Stimulated activated CD4-positive, alpha-beta T cell treated with anti-CD3 and anti-CD28 coated beads, Interleukin-4, amount 100 ng/mL, for 48 hours (primary cell): ENCODE measurements around the gene KIF14.

ENCODE experiments used
- DNase-seq, 2 donors: peaks; one replicate each; pipeline ENCODE4 v3.0.0-alpha.2; 2020; ENCODE audit warnings: low read depth in 2 of 2

The KIF14 gene, protein sequence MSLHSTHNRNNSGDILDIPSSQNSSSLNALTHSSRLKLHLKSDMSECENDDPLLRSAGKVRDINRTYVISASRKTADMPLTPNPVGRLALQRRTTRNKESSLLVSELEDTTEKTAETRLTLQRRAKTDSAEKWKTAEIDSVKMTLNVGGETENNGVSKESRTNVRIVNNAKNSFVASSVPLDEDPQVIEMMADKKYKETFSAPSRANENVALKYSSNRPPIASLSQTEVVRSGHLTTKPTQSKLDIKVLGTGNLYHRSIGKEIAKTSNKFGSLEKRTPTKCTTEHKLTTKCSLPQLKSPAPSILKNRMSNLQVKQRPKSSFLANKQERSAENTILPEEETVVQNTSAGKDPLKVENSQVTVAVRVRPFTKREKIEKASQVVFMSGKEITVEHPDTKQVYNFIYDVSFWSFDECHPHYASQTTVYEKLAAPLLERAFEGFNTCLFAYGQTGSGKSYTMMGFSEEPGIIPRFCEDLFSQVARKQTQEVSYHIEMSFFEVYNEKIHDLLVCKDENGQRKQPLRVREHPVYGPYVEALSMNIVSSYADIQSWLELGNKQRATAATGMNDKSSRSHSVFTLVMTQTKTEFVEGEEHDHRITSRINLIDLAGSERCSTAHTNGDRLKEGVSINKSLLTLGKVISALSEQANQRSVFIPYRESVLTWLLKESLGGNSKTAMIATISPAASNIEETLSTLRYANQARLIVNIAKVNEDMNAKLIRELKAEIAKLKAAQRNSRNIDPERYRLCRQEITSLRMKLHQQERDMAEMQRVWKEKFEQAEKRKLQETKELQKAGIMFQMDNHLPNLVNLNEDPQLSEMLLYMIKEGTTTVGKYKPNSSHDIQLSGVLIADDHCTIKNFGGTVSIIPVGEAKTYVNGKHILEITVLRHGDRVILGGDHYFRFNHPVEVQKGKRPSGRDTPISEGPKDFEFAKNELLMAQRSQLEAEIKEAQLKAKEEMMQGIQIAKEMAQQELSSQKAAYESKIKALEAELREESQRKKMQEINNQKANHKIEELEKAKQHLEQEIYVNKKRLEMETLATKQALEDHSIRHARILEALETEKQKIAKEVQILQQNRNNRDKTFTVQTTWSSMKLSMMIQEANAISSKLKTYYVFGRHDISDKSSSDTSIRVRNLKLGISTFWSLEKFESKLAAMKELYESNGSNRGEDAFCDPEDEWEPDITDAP (N-terminal part only)

DNA sequence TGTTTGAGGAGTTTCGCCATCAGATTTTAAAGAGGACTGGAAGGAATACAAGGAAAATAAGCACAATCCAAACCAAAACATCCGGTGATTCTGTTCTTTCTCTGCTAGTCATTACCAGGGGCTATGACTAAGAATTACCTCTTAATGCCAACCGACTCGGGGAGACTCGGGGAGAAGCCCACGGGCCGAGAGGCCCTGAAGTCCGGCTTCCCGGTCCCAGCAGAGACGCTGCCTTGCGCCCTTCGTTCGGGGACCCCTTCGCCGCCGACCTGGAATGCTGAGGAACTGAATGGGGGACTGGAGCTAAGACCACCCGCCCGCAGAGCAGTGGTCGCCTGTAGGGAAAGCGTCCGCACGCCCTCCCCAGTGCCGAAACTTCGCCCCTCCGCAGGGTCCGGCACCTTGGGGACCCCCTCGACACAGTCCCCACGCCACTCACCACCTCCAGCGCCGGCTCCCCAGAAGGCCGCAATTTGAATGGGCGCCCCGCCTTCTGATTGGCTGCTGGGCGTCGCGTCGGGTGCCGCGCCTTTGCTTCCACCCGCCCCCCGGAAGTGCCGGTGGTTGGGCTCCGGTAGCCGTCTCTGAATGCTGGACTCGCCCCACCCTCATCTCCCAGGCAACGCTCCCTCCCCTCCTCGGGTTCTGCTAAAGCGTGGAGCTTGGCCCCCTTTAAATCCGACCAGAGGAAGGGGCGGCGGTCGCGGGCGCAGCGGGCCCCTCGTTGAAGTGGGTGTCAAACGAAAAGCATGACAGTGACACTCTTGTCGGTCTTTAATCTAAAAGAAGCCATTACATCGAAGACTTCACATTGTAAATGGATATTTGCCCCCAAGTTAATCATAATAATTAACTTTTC lies at the start of gene KIF14:
TSS of gene KIF14 (minus strand) at position 479 of the 859 bp plus-strand sequence. CDS start 2,028 bp downstream, outside the sequence.
- peak; percentile 84 to 92 for DNase-seq

DNA sequence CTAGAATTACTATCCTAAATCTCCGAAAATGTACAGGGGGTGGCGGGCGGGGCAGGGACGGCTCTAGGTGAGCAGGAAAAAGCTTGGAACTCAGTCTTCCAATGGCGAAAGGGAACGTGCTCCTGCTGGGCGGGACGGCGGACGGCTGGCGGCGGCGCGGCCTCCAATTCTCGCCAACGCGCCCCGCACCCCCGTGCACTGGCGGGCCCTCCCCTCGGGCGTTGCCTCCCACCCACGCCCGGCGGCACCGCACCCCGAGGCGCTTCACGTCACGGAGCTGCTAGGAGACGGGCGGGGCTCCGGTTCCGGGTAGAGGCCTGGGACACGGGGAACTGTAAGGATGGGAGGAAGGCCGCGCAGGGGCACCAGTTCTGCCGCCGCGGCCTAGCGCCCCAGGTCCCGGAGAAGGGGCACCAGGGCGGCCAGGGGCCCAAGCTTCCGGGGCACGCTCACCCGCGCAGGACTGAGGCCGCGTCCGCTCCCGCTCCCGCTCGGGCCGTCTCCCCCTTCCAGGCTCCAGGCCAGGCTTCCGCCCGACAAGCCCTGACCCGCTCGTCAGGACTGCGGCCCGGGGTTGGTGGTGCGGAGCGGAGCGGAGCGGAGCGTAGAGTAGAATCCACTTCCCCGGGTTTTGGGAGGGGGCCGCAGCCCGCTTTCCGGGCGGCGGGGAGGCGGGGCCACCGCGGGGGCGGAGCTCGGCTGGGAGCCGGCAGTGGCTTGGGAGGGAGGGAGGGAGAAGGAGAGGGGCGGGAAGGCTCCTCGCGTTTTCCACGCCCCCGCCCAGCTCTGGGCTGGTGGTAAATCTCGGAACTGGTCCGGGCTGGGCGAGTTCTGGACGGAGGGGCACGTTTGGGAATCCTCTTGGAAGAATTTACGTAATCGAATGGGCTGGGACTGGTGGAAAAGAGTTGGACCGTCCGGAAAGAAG lies 49.0 kb upstream of the KIF14 start, which contains the start of gene DDX59:
TSS of gene DDX59 (minus strand) at position 594 of the 928 bp plus-strand sequence. CDS start 3,167 bp downstream, outside the sequence.
- peak; percentile 90 to 94 for DNase-seq

DNA sequence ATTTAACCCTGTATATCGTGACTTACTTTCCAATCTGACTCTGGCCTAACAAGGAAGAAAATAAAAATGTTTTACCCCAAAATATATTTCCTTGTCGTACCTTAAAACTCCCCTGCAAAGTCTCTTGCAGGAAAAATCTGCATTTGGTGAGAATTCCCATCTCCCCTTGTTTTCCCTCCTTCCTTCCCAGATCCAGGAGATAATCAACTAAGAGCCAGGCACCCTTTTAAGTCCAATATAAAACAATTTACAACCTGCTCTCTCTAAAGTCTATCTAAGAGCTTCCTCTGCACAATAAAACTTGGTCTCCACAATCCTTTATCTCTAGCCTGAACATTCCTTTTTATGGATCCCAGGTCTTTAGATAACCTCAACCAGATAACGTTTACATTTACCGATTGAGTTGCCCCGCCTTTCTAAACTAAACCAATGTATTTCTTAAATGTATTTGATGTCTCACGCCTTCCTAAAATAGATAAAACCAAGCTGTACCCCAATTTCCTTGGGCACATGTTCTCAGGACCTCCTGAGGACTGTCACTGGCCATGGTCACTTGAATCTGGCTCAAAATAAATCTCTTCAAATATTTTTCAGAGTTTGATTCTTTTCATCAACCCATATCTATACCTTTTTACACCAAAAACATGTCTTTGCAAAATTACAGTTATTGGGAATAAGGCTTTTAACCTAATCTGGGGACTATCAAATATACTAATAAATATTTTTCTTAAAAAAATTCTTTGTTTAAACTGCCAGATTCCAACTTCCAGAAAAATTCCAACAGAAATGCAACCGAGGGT lies 48.2 kb upstream of the KIF14 start:
- no peak for DNase-seq

DNA sequence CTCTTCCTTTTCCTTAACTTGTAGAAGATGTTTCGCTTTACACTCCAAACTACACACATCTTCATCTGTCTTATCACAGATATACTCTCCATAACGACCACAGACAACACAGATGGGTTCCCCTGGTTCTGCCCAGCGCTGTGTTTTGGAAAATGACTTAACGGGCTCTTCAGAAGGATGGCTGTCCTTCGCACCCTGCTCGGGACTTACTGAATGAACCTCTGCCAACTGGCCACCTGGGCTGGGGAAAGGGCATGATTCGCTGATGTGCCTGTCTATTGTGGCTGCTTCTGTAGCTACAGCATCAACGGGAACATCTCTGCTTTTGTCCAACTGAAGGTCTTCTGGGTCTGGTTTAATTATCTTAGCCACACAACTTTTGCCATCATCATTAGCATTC lies 45.8 kb upstream of the KIF14 start:
- DNase-seq: no peak

DNA sequence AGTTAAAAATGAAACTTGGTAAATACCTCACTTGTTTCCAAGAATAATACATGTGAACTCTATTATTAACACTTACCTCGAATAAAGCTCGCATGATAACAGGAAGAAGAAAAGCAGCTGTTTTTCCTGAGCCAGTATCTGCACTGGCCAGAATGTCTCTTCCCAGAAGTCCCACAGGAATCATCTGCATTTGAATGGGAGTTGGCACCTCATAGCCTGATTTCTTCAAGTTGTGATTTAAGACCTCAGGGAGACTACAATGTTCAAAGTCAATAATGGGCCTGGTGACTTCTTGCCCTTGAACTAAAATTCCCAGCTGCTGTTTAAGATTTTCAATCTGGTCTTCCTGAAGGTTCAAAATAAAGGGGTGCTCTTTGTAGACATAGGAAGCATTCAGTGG lies 45.3 kb upstream of the KIF14 start:
- DNase-seq: no peak

DNA sequence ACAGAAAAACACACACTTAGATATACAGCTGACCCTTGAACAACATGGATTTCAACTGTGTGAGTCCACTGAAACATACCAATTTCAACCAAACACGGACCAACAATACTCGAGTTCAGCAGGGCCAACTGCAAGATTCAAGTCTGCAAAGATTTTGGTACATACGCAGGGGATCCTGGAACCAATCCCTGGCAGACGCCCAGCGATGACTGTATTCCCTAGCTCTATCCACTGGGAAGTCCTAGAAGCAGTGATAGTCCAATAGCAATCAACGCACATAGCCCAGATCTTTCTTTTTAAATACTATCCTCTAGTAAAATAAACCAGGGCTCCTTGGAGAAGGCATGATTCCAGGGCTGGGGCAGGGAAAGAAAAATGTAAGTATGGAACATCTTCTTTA lies 40.2 kb upstream of the KIF14 start:
- no peak for DNase-seq

DNA sequence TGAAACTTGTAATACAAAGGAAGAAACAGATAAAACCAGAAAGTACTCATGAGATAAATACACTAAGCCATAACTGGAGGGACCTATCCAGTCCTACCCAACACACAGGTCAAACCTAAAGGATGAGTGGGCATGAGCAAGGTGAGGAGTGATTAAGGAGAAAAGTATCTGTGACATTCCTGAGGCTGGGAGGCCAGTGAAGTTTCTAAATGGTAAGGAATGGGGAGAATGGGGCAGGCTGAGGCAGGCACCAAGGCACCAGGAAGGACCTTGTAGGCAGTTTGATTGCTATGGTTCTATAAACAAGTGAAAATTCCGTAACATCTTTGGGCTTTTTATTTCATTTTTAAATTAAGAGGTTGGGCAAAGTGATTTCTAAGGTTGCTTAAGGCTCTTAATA lies 38.7 kb upstream of the KIF14 start:
- DNase-seq: no peak

DNA sequence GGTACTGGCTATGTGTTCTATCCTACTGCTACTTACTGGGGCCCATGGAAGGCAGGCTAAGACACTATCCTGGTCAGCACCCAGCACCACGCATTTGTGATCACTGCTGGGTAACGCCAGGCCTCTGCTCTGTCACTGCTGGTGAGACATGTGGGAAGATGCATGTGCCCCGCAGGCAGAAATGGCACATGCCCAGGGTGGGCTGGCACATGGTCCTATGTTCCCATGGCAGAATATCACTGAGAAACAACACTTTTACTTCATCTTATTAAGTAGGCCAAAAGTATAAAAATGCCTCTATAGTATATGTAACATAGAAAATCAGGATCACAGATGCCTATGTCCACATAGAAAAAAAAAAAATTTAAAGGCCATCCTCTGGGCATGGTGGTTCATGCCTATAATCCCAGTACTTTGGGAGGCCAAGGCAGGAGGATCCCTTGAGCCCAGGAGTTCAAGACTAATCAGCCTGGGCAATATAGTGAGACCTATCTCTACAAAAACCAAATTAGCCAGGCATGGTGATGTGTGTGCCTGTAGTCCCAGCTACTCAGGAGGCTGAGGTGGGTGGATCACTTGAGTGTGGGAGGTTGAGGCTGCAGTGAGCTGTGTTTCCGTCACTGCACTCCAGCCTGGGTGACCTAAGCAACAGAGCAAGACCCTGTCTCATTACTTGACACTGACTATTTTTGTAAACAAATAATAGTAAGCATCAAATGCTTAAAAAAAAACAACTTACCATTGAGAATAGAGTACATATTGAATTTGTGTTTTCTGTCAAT lies 37.7 kb upstream of the KIF14 start:
- DNase-seq: no peak

DNA sequence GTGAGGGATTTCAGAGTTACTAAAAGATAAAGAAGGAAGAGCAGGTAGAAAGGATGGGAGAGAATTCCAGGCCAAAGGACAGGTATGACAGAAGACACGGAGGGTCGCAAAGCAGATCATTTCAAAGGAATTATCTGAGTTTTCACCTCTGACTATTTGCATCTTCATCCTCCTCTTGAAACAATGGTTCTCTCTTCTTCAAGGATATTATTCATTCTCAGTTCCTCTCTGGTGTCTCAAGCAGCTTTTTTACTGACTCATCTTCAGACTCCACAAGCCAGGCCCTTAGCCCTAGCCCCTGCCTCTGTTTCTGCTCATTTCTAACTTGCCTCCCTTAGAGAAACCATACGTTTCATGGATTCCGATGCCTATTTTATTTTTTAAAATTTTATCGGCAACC lies 34.1 kb upstream of the KIF14 start:
- DNase-seq: no peak

DNA sequence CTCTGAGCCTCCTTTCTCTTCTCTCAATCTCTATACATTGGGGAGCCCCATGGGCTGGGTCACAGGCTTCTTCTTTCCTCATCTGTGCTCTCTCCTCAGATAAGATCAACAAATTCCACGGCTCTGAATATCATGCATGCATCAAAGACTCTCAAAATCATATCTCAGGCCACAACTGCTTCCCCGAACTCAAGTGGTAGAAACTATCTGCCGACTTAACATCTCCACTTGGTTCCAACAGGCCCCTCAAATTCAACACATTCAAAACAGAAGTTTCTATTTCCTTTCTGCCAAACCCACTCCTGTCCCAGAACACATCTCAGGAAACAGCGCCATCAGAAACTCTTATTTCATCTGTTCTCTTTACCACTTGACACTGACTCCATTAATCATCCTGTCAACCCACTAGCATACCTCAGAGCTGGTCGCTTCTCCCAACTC lies 32.5 kb upstream of the KIF14 start:
- DNase-seq: no peak

DNA sequence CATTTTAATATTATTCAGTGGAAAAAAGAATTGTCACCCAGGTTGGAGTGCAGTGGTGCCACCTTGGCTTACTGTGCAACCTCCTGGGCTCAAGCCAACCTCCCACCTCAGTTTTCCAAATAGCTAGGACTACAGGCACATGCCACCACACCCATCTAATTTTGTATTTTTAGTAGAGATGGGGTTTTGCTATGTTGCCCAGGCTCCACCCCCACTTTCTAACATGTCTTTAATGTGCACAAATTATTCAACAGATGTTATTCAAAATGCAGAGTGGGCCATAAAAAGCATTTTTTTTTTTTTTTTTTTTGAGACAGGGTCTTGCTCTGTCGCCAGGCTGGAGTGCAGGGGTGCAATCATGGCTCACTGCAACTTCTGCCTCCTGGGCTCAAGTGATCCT lies 31.8 kb upstream of the KIF14 start:
- no peak for DNase-seq

DNA sequence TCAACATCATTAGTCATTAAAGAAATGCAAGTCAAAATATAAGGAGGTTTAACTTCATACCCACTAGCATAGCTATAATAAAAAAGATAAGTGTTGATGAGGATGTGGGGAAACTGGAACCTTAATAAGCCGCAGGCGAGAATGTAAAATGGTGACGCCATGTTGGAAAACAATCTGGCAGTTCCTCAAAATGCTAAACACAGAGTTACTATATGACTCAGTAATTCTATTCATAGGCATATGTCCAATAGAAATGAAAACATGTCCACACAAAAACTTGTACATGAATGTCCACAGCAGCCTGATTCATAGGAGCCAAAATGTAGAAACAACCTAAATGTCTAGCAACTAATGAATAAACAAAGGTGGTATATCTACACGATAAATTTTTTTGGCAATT lies 26.0 kb upstream of the KIF14 start:
- DNase-seq: no peak

DNA sequence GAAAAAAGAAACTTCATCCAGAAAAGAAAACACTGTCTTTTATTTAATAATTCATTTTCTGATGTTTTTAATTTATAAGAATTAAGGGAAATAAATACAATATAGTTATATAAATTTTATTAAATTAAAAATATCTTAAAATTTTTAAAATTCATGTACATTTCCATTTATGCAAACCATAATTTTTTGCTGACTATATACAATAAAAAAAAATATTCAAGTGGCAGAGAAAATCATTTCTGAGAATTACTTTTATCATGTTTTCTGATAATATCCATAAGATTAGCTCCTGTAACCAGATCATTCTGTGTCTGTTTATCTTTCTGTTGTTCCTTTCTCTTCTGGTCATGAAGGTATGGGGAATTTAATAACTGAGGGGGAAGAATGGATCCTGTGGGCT lies 23.5 kb upstream of the KIF14 start:
- DNase-seq: no peak

DNA sequence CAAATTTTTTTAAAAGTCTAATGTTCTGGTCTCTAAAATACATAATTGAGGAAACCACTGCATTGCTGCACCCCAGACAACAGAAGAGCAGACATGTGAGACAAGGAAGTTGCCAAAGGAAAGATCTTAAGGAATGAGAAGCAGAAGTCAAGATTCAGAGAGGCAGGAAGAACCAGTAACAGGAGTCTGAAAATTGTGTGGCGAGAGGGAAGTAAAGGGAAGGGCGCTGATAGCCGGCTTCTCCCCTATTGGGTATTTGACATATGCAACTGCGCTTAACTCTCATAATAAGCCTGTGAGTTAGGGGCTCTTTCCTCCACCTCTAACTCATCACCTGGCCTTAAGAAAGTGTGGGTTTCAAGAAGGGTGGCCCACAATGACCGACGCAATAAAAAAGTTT lies 21.9 kb upstream of the KIF14 start:
- DNase-seq: no peak

DNA sequence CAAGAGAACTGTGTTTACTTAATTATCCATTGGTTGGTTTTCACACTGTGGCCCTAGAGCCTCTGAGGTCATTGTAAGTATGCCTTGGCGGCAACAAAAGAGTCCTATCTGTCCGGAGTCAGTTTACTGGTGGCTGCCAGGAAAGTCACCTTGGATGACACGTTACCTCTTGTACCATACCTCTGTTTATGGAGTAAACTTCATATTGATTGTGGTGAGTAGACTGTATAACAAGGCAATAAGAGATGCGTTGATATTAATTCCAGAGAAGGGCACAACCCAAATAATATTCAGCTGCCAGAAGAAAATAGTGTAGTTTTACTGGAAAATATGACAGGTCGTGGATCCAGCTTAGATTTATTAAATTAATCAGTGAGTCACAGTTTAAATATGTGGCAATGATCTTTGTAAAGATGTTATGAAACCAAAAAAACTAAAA lies 20.4 kb upstream of the KIF14 start:
- no peak for DNase-seq

DNA sequence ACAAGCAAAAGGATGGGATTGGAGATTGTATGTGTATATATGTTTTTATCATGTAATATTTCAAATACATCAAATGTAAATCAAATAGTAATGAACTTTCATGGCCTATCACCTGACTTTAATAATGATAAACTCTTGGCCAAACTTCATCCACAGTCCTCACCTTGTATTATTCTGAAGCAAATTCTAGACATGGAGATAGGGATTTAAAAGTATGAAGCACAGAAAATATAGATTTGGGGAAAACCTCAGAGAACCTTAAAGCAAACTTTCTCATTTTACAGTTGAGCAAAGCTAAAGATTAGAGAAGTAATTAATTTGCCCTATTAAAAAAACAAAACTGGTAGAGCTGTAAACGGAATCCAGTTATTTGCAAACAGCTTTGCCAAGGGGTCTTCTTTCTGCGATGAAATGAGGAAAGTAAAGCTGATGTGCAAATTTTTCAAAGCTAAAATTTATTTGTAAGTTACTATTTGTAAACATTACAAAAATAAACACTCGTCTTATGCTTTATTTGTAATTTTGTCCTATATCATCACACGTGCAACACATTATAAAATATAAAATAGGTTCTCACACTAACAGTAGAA lies 19.9 kb upstream of the KIF14 start:
- no peak for DNase-seq

DNA sequence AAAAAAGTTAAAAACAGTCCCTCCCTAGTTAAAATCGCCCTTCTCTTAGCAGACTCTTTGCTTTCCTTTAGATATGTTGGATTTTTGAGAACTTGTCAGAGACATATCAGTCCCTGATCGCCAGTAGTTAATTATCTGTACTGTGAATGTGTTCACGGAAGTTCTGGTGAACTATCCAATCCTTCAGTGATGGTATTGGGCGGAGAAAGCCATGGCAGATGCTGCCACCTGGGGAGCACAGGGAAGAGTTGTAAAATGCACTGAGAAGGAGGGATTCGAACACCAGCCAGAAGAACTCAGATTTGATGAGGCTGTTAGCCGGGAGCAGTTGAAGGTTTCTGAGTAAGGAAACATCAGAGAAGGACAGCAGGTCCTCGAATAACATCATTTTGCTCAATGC lies 17.5 kb upstream of the KIF14 start:
- no peak for DNase-seq

DNA sequence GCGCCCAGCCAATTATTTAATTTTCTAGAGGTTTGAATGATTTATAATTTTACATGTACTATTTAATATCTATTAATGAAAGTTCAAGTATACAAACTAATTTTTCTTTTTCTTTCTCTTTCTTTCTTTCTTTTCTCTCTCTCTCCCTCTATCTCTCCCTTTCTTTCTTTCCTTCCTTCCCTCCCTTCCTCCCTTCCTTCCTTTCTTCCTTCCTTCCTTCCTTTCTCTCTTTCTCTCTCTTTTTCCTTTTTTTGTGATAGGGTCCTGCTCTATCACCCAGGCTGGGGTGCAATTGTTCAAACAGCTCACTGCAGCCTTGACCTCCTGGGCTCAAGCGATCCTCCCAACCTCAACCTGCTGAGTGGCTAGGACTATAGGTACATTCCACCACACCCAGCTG lies 16.1 kb upstream of the KIF14 start:
- no peak for DNase-seq
